Neural progenitor cell (in vitro differentiated cells): ENCODE measurements around the gene TNFRSF25. TPM values are rescaled to one million over a fixed set of nuclear protein-coding genes. Genes with fewer than 3 reads are reported as not detected.

Source experiments
- DNase-seq: peaks from one replicate; pipeline ENCODE4 v3.0.0-alpha.2; 2016; ENCODE audit warnings: low spot score
- H2AFZ ChIP-seq: fragments of 200-600 bp; sonication (generic); replicated peaks from 2 replicates; pipeline ENCODE4 v1.6.1; 2016; ENCODE audit warnings: antibody characterized with exemption
- H3F3A ChIP-seq: fragments of 200-600 bp; sonication (generic); 2 replicates; pipeline ENCODE4 v1.6.1; 2016; ENCODE audit warnings: antibody characterized with exemption, low read depth
- H3K27ac ChIP-seq: fragments of 200-600 bp; sonication (generic); 2 replicates; pipeline ENCODE4 v1.5.1; 2016; ENCODE audit warnings: mild to moderate bottlenecking
- H3K27me3 ChIP-seq: fragments of 200-600 bp; sonication (generic); 2 replicates; pipeline ENCODE4 v1.6.1; 2016; ENCODE audit warnings: mild to moderate bottlenecking, moderate library complexity
- H3K36me3 ChIP-seq: fragments of 200-600 bp; sonication (generic); 2 replicates; pipeline ENCODE4 v1.5.1; 2016
- H3K4me1 ChIP-seq: fragments of 200-600 bp; sonication (generic); 2 replicates; pipeline ENCODE4 v1.6.1; 2016; ENCODE audit warnings: mixed run types
- H3K4me2 ChIP-seq: fragments of 200-600 bp; sonication (generic); 2 replicates; pipeline ENCODE4 v1.6.1; 2016
- H3K4me3 ChIP-seq: fragments of 200-600 bp; sonication (generic); 2 replicates; pipeline ENCODE4 v1.5.1; 2016
- H3K79me2 ChIP-seq: fragments of 200-600 bp; sonication (generic); 2 replicates; pipeline ENCODE4 v1.6.1; 2016; ENCODE audit warnings: low read depth
- H3K9ac ChIP-seq: fragments of 200-600 bp; sonication (generic); 2 replicates; pipeline ENCODE4 v1.6.1; 2016
- H3K9me3 ChIP-seq: fragments of 200-600 bp; sonication (generic); 2 replicates; pipeline ENCODE4 v1.5.1; 2016; ENCODE audit warnings: low read depth
- H4K20me1 ChIP-seq: fragments of 200-600 bp; sonication (generic); 2 replicates; pipeline ENCODE4 v1.6.1; 2016; ENCODE audit warnings: low read depth
- H3K27ac Mint-ChIP-seq: 3 replicates; pipeline ENCODE4 v1.8.0; 2021; ENCODE audit warnings: mixed read lengths
- H3K27me3 Mint-ChIP-seq: 2 replicates; pipeline ENCODE4 v1.8.0; 2022; ENCODE audit warnings: low read depth, mild to moderate bottlenecking, inconsistent platforms, moderate library complexity, mixed read lengths; ENCODE audit not compliant: insufficient read depth
- H3K36me3 Mint-ChIP-seq: 3 replicates; pipeline ENCODE4 v1.8.0; 2021; ENCODE audit warnings: mixed read lengths
- H3K4me1 Mint-ChIP-seq: 3 replicates; pipeline ENCODE4 v1.8.0; 2021; ENCODE audit warnings: mixed read lengths
- H3K4me3 Mint-ChIP-seq: 3 replicates; pipeline ENCODE4 v1.8.0; 2021; ENCODE audit warnings: mild to moderate bottlenecking, moderate library complexity, mixed read lengths
- H3K9me3 Mint-ChIP-seq: 3 replicates; pipeline ENCODE4 v1.8.0; 2020; ENCODE audit warnings: mixed read lengths
- EZH2 ChIP-seq: fragments of 200-600 bp; sonication (generic); IDR thresholded peaks from 2 replicates; pipeline ENCODE4 v1.6.1; 2017; ENCODE audit warnings: antibody characterized with exemption, mild to moderate bottlenecking, moderate library complexity
- EZH2phosphoT487 ChIP-seq: fragments of 200-600 bp; sonication (generic); IDR thresholded peaks from 2 replicates; pipeline ENCODE4 v1.6.1; 2017; ENCODE audit warnings: antibody characterized with exemption
- total RNA-seq: library from RNA; depleted of rRNA; stranded (reverse); fragments of >200 nt; gene quantifications from 2 replicates; pipeline ENCODE4 v1.2.3, GENCODE V29; 2015; ENCODE audit warnings: low replicate concordance
- TF ChIP-seq, protein P1 (sequence below): fragments of 200-600 bp; sonication (generic); IDR thresholded peaks from 2 replicates; pipeline ENCODE4 v1.5.1; 2017; ENCODE audit warnings: antibody characterized with exemption, mild to moderate bottlenecking

The TNFRSF25 gene
- total RNA-seq, 1 donor from 2014 or later = 15.6 TPM

DNA sequence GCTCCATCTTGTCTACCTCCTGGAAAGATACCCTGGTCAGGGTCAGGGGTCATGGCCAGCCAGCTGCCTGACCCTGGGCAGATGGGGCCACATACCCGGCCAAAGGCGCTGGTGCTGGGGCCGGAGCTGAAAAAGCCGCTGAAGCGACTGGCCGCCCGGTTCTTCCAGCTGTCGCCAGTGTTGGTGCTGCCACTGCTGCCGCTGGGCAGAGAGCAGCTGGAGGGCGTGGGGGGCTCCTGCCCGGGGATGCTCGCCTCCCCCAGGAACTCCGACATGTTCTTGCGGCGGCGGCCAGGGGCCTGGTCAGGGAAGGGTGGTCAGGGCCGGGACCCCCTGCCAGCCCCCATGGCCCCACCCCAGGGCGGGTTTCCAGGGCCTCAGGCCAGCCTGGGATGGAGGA lies 7.2 kb upstream of the TNFRSF25 start:
- Mint-ChIP-seq H3K9me3 (no peaks in the 10 kb centered on the region), H3K4me3 (no peak overlapping the region), H3K27ac (no peak overlapping the region), H3K4me1 (peaks cover 10% of the 10 kb centered on the region), H3K36me3 (peaks cover 5% of the 10 kb centered on the region), H3K27me3 (peaks cover 2% of the 10 kb centered on the region)
- Histone ChIP-seq H3K9me3 (no peaks in the 10 kb centered on the region), H3K9ac (no peak overlapping the region), H3K4me2 (no peak overlapping the region), H2AFZ (no peak overlapping the region), H3K79me2 (no peaks in the 10 kb centered on the region), H3K27me3 (peaks cover 12% of the 10 kb centered on the region), H4K20me1 (peaks cover 2% of the 10 kb centered on the region), H3K27ac (no peak overlapping the region), H3F3A (no peaks in the 10 kb centered on the region), H3K36me3 (no peaks in the 10 kb centered on the region), H3K4me1 (peaks cover 7% of the 10 kb centered on the region), H3K4me3 (no peak overlapping the region)
- no peak for DNase-seq
- TF ChIP-seq, protein P1, sequence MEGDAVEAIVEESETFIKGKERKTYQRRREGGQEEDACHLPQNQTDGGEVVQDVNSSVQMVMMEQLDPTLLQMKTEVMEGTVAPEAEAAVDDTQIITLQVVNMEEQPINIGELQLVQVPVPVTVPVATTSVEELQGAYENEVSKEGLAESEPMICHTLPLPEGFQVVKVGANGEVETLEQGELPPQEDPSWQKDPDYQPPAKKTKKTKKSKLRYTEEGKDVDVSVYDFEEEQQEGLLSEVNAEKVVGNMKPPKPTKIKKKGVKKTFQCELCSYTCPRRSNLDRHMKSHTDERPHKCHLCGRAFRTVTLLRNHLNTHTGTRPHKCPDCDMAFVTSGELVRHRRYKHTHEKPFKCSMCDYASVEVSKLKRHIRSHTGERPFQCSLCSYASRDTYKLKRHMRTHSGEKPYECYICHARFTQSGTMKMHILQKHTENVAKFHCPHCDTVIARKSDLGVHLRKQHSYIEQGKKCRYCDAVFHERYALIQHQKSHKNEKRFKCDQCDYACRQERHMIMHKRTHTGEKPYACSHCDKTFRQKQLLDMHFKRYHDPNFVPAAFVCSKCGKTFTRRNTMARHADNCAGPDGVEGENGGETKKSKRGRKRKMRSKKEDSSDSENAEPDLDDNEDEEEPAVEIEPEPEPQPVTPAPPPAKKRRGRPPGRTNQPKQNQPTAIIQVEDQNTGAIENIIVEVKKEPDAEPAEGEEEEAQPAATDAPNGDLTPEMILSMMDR = no peak
- no peak for TF ChIP-seq EZH2phosphoT487
- no peak for TF ChIP-seq EZH2

DNA sequence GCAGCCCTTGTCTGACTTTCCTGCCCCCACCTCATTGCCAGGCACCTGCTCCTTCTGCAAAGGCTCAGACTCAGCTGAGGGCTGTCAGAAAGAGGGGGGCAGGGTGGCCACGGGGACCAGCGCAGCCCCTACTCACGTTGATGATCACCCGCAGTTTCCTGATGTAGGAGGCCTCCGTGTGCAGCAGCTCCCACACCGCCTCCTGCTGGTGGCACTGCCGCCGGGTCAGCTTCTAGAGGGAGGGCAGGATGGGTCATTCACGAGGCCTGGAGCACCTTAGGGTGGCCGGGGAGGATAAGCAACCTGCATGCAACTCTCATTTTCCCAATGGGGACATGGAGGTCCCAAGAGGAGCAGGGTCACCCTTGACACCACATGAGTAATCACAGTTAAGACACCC lies 6.4 kb upstream of the TNFRSF25 start:
- TF ChIP-seq EZH2phosphoT487 (no peak), EZH2 (no peak)
- TF ChIP-seq, protein P1 = peak; percentile 38
- Mint-ChIP-seq H3K27me3 (peaks cover 2% of the 10 kb centered on the region), H3K27ac (no peak overlapping the region), H3K4me1 (peaks cover 7% of the 10 kb centered on the region), H3K9me3 (no peaks in the 10 kb centered on the region), H3K4me3 (no peak overlapping the region), H3K36me3 (peaks cover 5% of the 10 kb centered on the region)
- Histone ChIP-seq H3K4me1 (peaks cover 5% of the 10 kb centered on the region), H3K79me2 (no peaks in the 10 kb centered on the region), H3F3A (no peaks in the 10 kb centered on the region), H3K9ac (no peak overlapping the region), H3K27ac (no peak overlapping the region), H4K20me1 (peaks cover 2% of the 10 kb centered on the region), H3K4me3 (no peak overlapping the region), H3K27me3 (peaks cover 12% of the 10 kb centered on the region), H3K4me2 (no peak overlapping the region), H2AFZ (no peak overlapping the region), H3K9me3 (no peaks in the 10 kb centered on the region), H3K36me3 (no peaks in the 10 kb centered on the region)
- DNase-seq = no peak

DNA sequence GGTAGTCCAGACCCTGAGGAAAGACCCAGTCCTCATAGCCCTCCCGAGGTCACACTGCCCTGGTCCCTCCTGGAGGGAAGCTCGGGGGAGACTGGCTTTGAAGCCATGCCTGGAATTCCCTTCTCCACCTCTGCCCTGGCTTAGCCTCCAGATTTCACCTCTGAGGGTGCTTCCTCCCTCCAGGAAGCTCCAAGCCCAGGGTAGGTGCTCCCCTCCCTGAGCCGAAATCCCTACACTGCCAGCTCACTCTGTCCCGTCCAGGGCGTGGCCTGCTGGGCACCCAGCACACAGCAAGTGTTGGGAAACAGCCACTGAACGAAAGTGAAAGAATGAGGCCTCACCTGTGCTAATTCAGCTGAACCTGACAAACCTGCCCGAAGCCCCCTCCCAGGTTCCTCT lies 6.0 kb upstream of the TNFRSF25 start:
- Histone ChIP-seq H3K4me2 (no peak overlapping the region), H3K27me3 (peaks cover 12% of the 10 kb centered on the region), H3K9ac (no peak overlapping the region), H3K79me2 (no peaks in the 10 kb centered on the region), H3K9me3 (no peaks in the 10 kb centered on the region), H3F3A (no peaks in the 10 kb centered on the region), H3K36me3 (no peaks in the 10 kb centered on the region), H4K20me1 (peaks cover 2% of the 10 kb centered on the region), H3K4me3 (no peak overlapping the region), H3K27ac (no peak overlapping the region), H3K4me1 (peaks cover under 1% of the 10 kb centered on the region), H2AFZ (no peak overlapping the region)
- no peak overlapping the region for H3K27ac Mint-ChIP-seq
- TF ChIP-seq EZH2phosphoT487 = no peak
- TF ChIP-seq, protein P1 = no peak
- TF ChIP-seq EZH2 = no peak
- DNase-seq = no peak
- peaks cover 3% of the 10 kb centered on the region for H3K4me1 Mint-ChIP-seq
- H3K36me3 Mint-ChIP-seq = peaks cover 5% of the 10 kb centered on the region
- H3K4me3 Mint-ChIP-seq = no peak overlapping the region
- no peaks in the 10 kb centered on the region for H3K9me3 Mint-ChIP-seq
- peaks cover 2% of the 10 kb centered on the region for H3K27me3 Mint-ChIP-seq
